ENCODE measurements around the gene ARAP2.

Gene ARAP2

GRCh38 chr4:36209941-36210649 lies 34.2 kb downstream of the ARAP2 start:
- DNase-seq (ENCODE audit: low read depth): no peak
- TF ChIP-seq CTCF (IDR thresholded peaks at IDR 0.05; ENCODE audit: control insufficient read depth, insufficient read depth, low read depth, low read length, missing control alignments): no peak
- H3K4me3 ChIP-seq (ENCODE audit: control insufficient read depth, low read depth, low read length): no peak overlapping the region

GRCh38 chr4:36208893-36209473 lies 35.3 kb downstream of the ARAP2 start:
- DNase-seq (ENCODE audit: low read depth): no peak
- TF ChIP-seq CTCF (IDR thresholded peaks at IDR 0.05; ENCODE audit: control insufficient read depth, insufficient read depth, low read depth, low read length, missing control alignments): no peak

GRCh38 chr4:36207831-36208520 lies 36.3 kb downstream of the ARAP2 start:
- no peak for DNase-seq (ENCODE audit: low read depth)
- H3K4me3 ChIP-seq (ENCODE audit: control insufficient read depth, low read depth, low read length): no peak overlapping the region
- no peak for TF ChIP-seq CTCF (IDR thresholded peaks at IDR 0.05; ENCODE audit: control insufficient read depth, insufficient read depth, low read depth, low read length, missing control alignments)

More at GRCh38 chr4:36208893-36209473, 35.3 kb downstream of the ARAP2 start:
- H3K4me3 ChIP-seq (ENCODE audit: control insufficient read depth, low read depth, low read length): no peak overlapping the region

- no peak overlapping the region for H3K4me3 ChIP-seq (ENCODE audit: control insufficient read depth, low read depth, low read length)
- no peak for DNase-seq (ENCODE audit: low read depth)
- TF ChIP-seq CTCF (IDR thresholded peaks at IDR 0.05; ENCODE audit: control insufficient read depth, insufficient read depth, low read depth, low read length, missing control alignments): no peak
These were observed 36.9 kb downstream of the ARAP2 start for GRCh38 chr4:36207367-36207766.

GRCh38 chr4:36206603-36207311 lies 37.6 kb downstream of the ARAP2 start:
- DNase-seq (ENCODE audit: low read depth): no peak
- no peak for TF ChIP-seq CTCF (IDR thresholded peaks at IDR 0.05; ENCODE audit: control insufficient read depth, insufficient read depth, low read depth, low read length, missing control alignments)
- no peak overlapping the region for H3K4me3 ChIP-seq (ENCODE audit: control insufficient read depth, low read depth, low read length)

GRCh38 chr4:36206012-36206411 lies 38.3 kb downstream of the ARAP2 start:
- DNase-seq (ENCODE audit: low read depth): no peak

More at GRCh38 chr4:36206012-36206411, 38.3 kb downstream of the ARAP2 start:
- no peak overlapping the region for H3K4me3 ChIP-seq (ENCODE audit: control insufficient read depth, low read depth, low read length)
- no peak for TF ChIP-seq CTCF (IDR thresholded peaks at IDR 0.05; ENCODE audit: control insufficient read depth, insufficient read depth, low read depth, low read length, missing control alignments)
